ENCODE results near the gene STAT1. TPM values are rescaled to one million over a fixed set of nuclear protein-coding genes. Genes with fewer than 3 reads are reported as not detected.

Gene STAT1
- polyA plus RNA-seq, 1 donor from 2014 or later: 4.9 TPM

- Histone ChIP-seq H4K20me1 (ENCODE audit: insufficient read depth) (no peaks in the 10 kb centered on the region), H3K79me2 (replicated peaks; ENCODE audit: insufficient read depth, low read length) (no peaks in the 10 kb centered on the region), H3F3A (ENCODE audit: insufficient read depth, low read length, poor library complexity, severe bottlenecking) (no peaks in the 10 kb centered on the region), H3K4me3 (ENCODE audit: low read length) (no peak overlapping the region), H3K9ac (ENCODE audit: low read length) (no peak overlapping the region), H3K27ac (ENCODE audit: low read length) (no peak overlapping the region), H3K27me3 (ENCODE audit: insufficient read depth, low read depth, low read length) (no peaks in the 10 kb centered on the region), H3K36me3 (ENCODE audit: insufficient read depth, low read length) (no peaks in the 10 kb centered on the region), H3K9me2 (ENCODE audit: insufficient read depth, low read length) (no peaks in the 10 kb centered on the region), H2AFZ (ENCODE audit: low read depth, low read length) (no peak overlapping the region), H3K9me3 (ENCODE audit: low read length) (no peaks in the 10 kb centered on the region), H3K4me2 (ENCODE audit: low read length) (no peak overlapping the region)
- TF ChIP-seq SMC3 (conservative IDR thresholded peaks at IDR 0.05; ENCODE audit: poor library complexity) (no peak), TAF1 (IDR thresholded peaks at IDR 0.05; ENCODE audit: low read depth) (no peak), POLR2AphosphoS5 (IDR thresholded peaks at IDR 0.05) (no peak), MXI1 (conservative IDR thresholded peaks at IDR 0.05; ENCODE audit: poor library complexity, severe bottlenecking) (no peak), EP300 (conservative IDR thresholded peaks at IDR 0.05; ENCODE audit: poor library complexity, severe bottlenecking) (no peak), CTCF (IDR thresholded peaks at IDR 0.05; ENCODE audit: poor library complexity, severe bottlenecking) (no peak), EZH2 (IDR thresholded peaks at IDR 0.05; ENCODE audit: borderline replicate concordance, insufficient read depth, low read length, poor library complexity, severe bottlenecking) (no peak), RAD21 (conservative IDR thresholded peaks at IDR 0.05) (no peak), REST (IDR thresholded peaks at IDR 0.05; ENCODE audit: borderline replicate concordance) (no peak)
Measured at GRCh38 chr2:190943706-190944105, 70.3 kb downstream of the STAT1 start.

GRCh38 chr2:190942697-190943096 is 71.3 kb downstream of the STAT1 start:
- no peaks in the 10 kb centered on the region for H3K79me2 ChIP-seq (replicated peaks; ENCODE audit: insufficient read depth, low read length)

More at GRCh38 chr2:190942697-190943096, 71.3 kb downstream of the STAT1 start:
- Histone ChIP-seq H4K20me1 (ENCODE audit: insufficient read depth) (no peaks in the 10 kb centered on the region), H3K9ac (ENCODE audit: low read length) (no peak overlapping the region), H3K9me2 (ENCODE audit: insufficient read depth, low read length) (no peaks in the 10 kb centered on the region), H3K9me3 (ENCODE audit: low read length) (no peaks in the 10 kb centered on the region), H3K4me3 (ENCODE audit: low read length) (no peak overlapping the region), H3K27ac (ENCODE audit: low read length) (no peak overlapping the region), H3K36me3 (ENCODE audit: insufficient read depth, low read length) (no peaks in the 10 kb centered on the region), H3K27me3 (ENCODE audit: insufficient read depth, low read depth, low read length) (no peaks in the 10 kb centered on the region), H3F3A (ENCODE audit: insufficient read depth, low read length, poor library complexity, severe bottlenecking) (no peaks in the 10 kb centered on the region), H2AFZ (ENCODE audit: low read depth, low read length) (no peak overlapping the region), H3K4me2 (ENCODE audit: low read length) (no peak overlapping the region)
- TF ChIP-seq POLR2AphosphoS5 (IDR thresholded peaks at IDR 0.05) (no peak), SMC3 (conservative IDR thresholded peaks at IDR 0.05; ENCODE audit: poor library complexity) (no peak), CTCF (IDR thresholded peaks at IDR 0.05; ENCODE audit: poor library complexity, severe bottlenecking) (no peak), RAD21 (conservative IDR thresholded peaks at IDR 0.05) (no peak), EP300 (conservative IDR thresholded peaks at IDR 0.05; ENCODE audit: poor library complexity, severe bottlenecking) (no peak), EZH2 (IDR thresholded peaks at IDR 0.05; ENCODE audit: borderline replicate concordance, insufficient read depth, low read length, poor library complexity, severe bottlenecking) (no peak), REST (IDR thresholded peaks at IDR 0.05; ENCODE audit: borderline replicate concordance) (no peak), TAF1 (IDR thresholded peaks at IDR 0.05; ENCODE audit: low read depth) (no peak), MXI1 (conservative IDR thresholded peaks at IDR 0.05; ENCODE audit: poor library complexity, severe bottlenecking) (no peak)

Measured in neural cell (in vitro differentiated cells).